H1 (cell line): ENCODE measurements around the gene IZUMO2. TPM values are rescaled to one million over a fixed set of nuclear protein-coding genes. Genes with fewer than 3 reads are reported as not detected.

Experiments used
- CHD7 ChIP-seq: fragments of 300-600 bp; sonication (generic); IDR thresholded peaks from 2 replicates; pipeline ENCODE4 v1.7.1; 2012; ENCODE audit warnings: low read length, moderate library complexity, mild to moderate bottlenecking, inconsistent platforms; ENCODE audit not compliant: insufficient replicate concordance
- EGR1 ChIP-seq: IDR thresholded peaks from 2 replicates; pipeline ENCODE4 v1.6.1; 2011; ENCODE audit warnings: low read depth, low read length, borderline replicate concordance
- GABPA ChIP-seq: IDR thresholded peaks from 2 replicates; pipeline ENCODE4 v1.6.1; 2011; ENCODE audit warnings: mild to moderate bottlenecking, low read length, moderate library complexity, borderline replicate concordance; ENCODE audit not compliant: insufficient read depth
- KDM1A ChIP-seq: fragments of 200-600, 300-600 bp; sonication (generic); IDR thresholded peaks from 2 replicates; pipeline ENCODE4 v1.7.1; 2016; ENCODE audit warnings: mild to moderate bottlenecking, low read length, borderline replicate concordance
- RFX5 ChIP-seq: IDR thresholded peaks from 2 replicates; pipeline ENCODE4 v1.6.1; 2011; ENCODE audit warnings: low read depth, low read length, improper control_type of control experiment, borderline replicate concordance
- RXRA ChIP-seq: IDR thresholded peaks from 2 replicates; pipeline ENCODE4 v1.6.1; 2011; ENCODE audit warnings: low read depth, mild to moderate bottlenecking, low read length, moderate library complexity; ENCODE audit not compliant: insufficient read depth
- SIN3A ChIP-seq, 2 experiments: IDR thresholded peaks in 1 of 2; conservative IDR thresholded peaks in 1 of 2; 2 replicates each; pipeline ENCODE4 v1.6.1; 2011 to 2012; ENCODE audit warnings: low read length in 2 of 2, improper control_type of control experiment in 1 of 2, low read depth in 1 of 2, mild to moderate bottlenecking in 1 of 2
- USF2 ChIP-seq: IDR thresholded peaks from 2 replicates; pipeline ENCODE4 v1.6.1; 2011; ENCODE audit warnings: low read length, improper control_type of control experiment
- YY1 ChIP-seq: IDR thresholded peaks from 2 replicates; pipeline ENCODE4 v1.6.1; 2011; ENCODE audit warnings: low read depth, mild to moderate bottlenecking, low read length
- polyA plus RNA-seq, 7 experiments: library from polyadenylated mRNA; depleted of rRNA in 3 of 7; stranded (reverse) in 5 of 7; unstranded in 2 of 7; fragments of >200 nt in 5 of 7; fragments of 200-250 nt in 2 of 7; gene quantifications; 1 replicate in 5 of 7; 2 replicates in 1 of 7; 4 replicates in 1 of 7; pipeline versions ENCODE4 v1.2.1 to v1.2.3, GENCODE V29; 2011 to 2013; ENCODE audit warnings: missing spikeins in 2 of 7, mixed read lengths in 2 of 7
- total RNA-seq: library from RNA; stranded (reverse); fragmentation: NEBNext Ultra II Directional; extraction: Animal tissue kit (Norgen Biotek cat#: 25700); gene quantifications from 2 replicates; pipeline ENCODE4 v1.2.1, GENCODE V29; 2021

The IZUMO2 gene
- total and polyA plus RNA-seq, 2 of the 8 experiments (the other 6 are each of a cell fraction or from before 2014, with no cell fraction given) = 1.7 to 1.9 TPM

GRCh38 chr19:50206191-50206590, 43.1 kb upstream of the IZUMO2 start (continued):
- TF ChIP-seq CHD7 = no peak
- TF ChIP-seq SIN3A (conservative IDR thresholded peaks at IDR 0.05 in 1 of 2, IDR thresholded peaks at IDR 0.05 in 1 of 2; ENCODE audit: low read depth in 1 of 2, low read length in 2 of 2) = no peak
- TF ChIP-seq GABPA = no peak
- no peak for TF ChIP-seq RXRA
- TF ChIP-seq KDM1A = no peak
- no peak for TF ChIP-seq EGR1
- no peak for TF ChIP-seq USF2
- TF ChIP-seq RFX5 = no peak
- TF ChIP-seq YY1 = no peak
